Activated naive CD4-positive, alpha-beta T cell treated with anti-CD3 and anti-CD28 coated beads for 36 hours (primary cell): Measurements from ENCODE around the gene NAT14. TPM values are rescaled to one million over a fixed set of nuclear protein-coding genes. Genes with fewer than 3 reads are reported as not detected.
A peak's percentile ranks its signal among the peaks of the same experiment; 100 is the strongest.

Experiments
- CTCF ChIA-PET: fragments of 350-600 bp; sonication (Branson Sonifier 250); formaldehyde crosslinking; loops from one replicate; lab custom pipeline; 2021; ENCODE audit warnings: antibody characterized with exemption; lab: Charles Lee
- DNase-seq: peaks from one replicate; pipeline ENCODE4 v3.0.0-alpha.2; 2020
- H3K27ac Mint-ChIP-seq: one replicate; pipeline ENCODE4 v1.8.0; 2021; ENCODE audit warnings: mild to moderate bottlenecking, mixed read lengths
- H3K27me3 Mint-ChIP-seq: one replicate; pipeline ENCODE4 v1.8.0; 2021; ENCODE audit warnings: low read depth, mixed read lengths
- H3K36me3 Mint-ChIP-seq: one replicate; pipeline ENCODE4 v1.8.0; 2021; ENCODE audit warnings: low read depth, mixed read lengths
- H3K4me1 Mint-ChIP-seq: one replicate; pipeline ENCODE4 v1.8.0; 2021; ENCODE audit warnings: low read depth, mixed read lengths
- H3K4me3 Mint-ChIP-seq: one replicate; pipeline ENCODE4 v1.8.0; 2021; ENCODE audit warnings: mild to moderate bottlenecking, moderate library complexity, mixed read lengths
- H3K9me3 Mint-ChIP-seq: one replicate; pipeline ENCODE4 v1.8.0; 2021; ENCODE audit warnings: mixed read lengths
- intact Hi-C: fragments of 100-400 bp; cut with micrococcal nuclease; formaldehyde crosslinking; loops from one replicate; pipeline ENCODE4 v1.15.1; 2023
- total RNA-seq, 2 experiments: library from RNA; stranded (reverse); gene quantifications; one replicate each; pipeline ENCODE4 v1.2.3, GENCODE V29; 2021

NAT14 gene
- total RNA-seq, 2 experiments from 2014 or later, result 7.6 to 8.0 TPM

- Mint-ChIP-seq H3K36me3 (peaks cover 5% of the 10 kb centered on the region), H3K27me3 (no peaks in the 10 kb centered on the region), H3K4me1 (peaks cover 30% of the 10 kb centered on the region), H3K27ac (no peak overlapping the region), H3K9me3 (no peaks in the 10 kb centered on the region), H3K4me3 (peak overlapping the region; percentile 85)
- CTCF ChIA-PET, result interaction anchor here (1.0 kb wide), 1 partner anchor 11 kb away, joined by 4 read pairs; no protein-coding TSS in a partner anchor
- intact Hi-C loops, result no loop called here
- no peak for DNase-seq
Observed at GRCh38 chr19:55478364-55478763, 6.6 kb upstream of the NAT14 start.

- Mint-ChIP-seq H3K4me3 (no peak overlapping the region), H3K36me3 (peaks cover 5% of the 10 kb centered on the region), H3K27me3 (no peaks in the 10 kb centered on the region), H3K4me1 (peaks cover 30% of the 10 kb centered on the region), H3K27ac (no peak overlapping the region), H3K9me3 (no peaks in the 10 kb centered on the region)
- intact Hi-C loops, result no loop called here
- DNase-seq, result no peak
- CTCF ChIA-PET, result interaction anchor here (1.0 kb wide), 1 partner anchor 12 kb away, joined by 4 read pairs; no protein-coding TSS in a partner anchor
Observed at GRCh38 chr19:55479045-55479444, 5.9 kb upstream of the NAT14 start.

- H3K36me3 Mint-ChIP-seq, result peaks cover 5% of the 10 kb centered on the region
- no peak for DNase-seq
- H3K4me1 Mint-ChIP-seq, result peaks cover 30% of the 10 kb centered on the region
- CTCF ChIA-PET, result interaction anchor here (1.0 kb wide), 1 partner anchor 12 kb away, joined by 4 read pairs; no protein-coding TSS in a partner anchor
- H3K4me3 Mint-ChIP-seq, result no peak overlapping the region
- H3K27ac Mint-ChIP-seq, result no peak overlapping the region
- H3K9me3 Mint-ChIP-seq, result no peaks in the 10 kb centered on the region
- no peaks in the 10 kb centered on the region for H3K27me3 Mint-ChIP-seq
- intact Hi-C loops, result no loop called here
Observed at GRCh38 chr19:55479451-55480230, 5.3 kb upstream of the NAT14 start.

GRCh38 chr19:55481148-55481793, 3.7 kb upstream of the NAT14 start:
- no peak for DNase-seq
- Mint-ChIP-seq H3K27ac (no peak overlapping the region), H3K9me3 (no peaks in the 10 kb centered on the region), H3K27me3 (peaks cover 3% of the 10 kb centered on the region), H3K4me1 (peaks cover 32% of the 10 kb centered on the region), H3K4me3 (no peak overlapping the region), H3K36me3 (peaks cover 5% of the 10 kb centered on the region)
- intact Hi-C loops, result no loop called here
- CTCF ChIA-PET, result no interaction called here

- Mint-ChIP-seq H3K4me3 (no peak overlapping the region), H3K9me3 (no peaks in the 10 kb centered on the region), H3K4me1 (peaks cover 32% of the 10 kb centered on the region), H3K27me3 (peaks cover 3% of the 10 kb centered on the region), H3K27ac (no peak overlapping the region), H3K36me3 (peaks cover 5% of the 10 kb centered on the region)
- no peak for DNase-seq
- CTCF ChIA-PET, result no interaction called here
- intact Hi-C loops, result no loop called here
Observed at GRCh38 chr19:55481794-55482155, 3.2 kb upstream of the NAT14 start.

GRCh38 chr19:55482156-55482961, 2.6 kb upstream of the NAT14 start:
- Mint-ChIP-seq H3K4me3 (no peak overlapping the region), H3K27ac (no peak overlapping the region), H3K4me1 (peaks cover 35% of the 10 kb centered on the region), H3K36me3 (peaks cover 5% of the 10 kb centered on the region), H3K9me3 (no peaks in the 10 kb centered on the region), H3K27me3 (peaks cover 3% of the 10 kb centered on the region)
- intact Hi-C loops, result no loop called here
- DNase-seq, result no peak
- CTCF ChIA-PET, result no interaction called here

- intact Hi-C loops, result no loop called here
- DNase-seq, result no peak
- Mint-ChIP-seq H3K27ac (no peak overlapping the region), H3K36me3 (peaks cover 5% of the 10 kb centered on the region), H3K4me3 (no peak overlapping the region), H3K4me1 (peaks cover 33% of the 10 kb centered on the region), H3K27me3 (peaks cover 3% of the 10 kb centered on the region), H3K9me3 (no peaks in the 10 kb centered on the region)
- CTCF ChIA-PET, result interaction anchor here (0.9 to 1.8 kb wide), 2 partner anchors 15 to 123 kb away, joined by 5 to 6 read pairs; partner anchors contain the start of gene ZNF865
Observed at GRCh38 chr19:55482967-55483705, 1.9 kb upstream of the NAT14 start.

- no peak overlapping the region for H3K27ac Mint-ChIP-seq
- intact Hi-C loops, result no loop called here
- CTCF ChIA-PET, result interaction anchor here (0.9 to 1.8 kb wide), 2 partner anchors 16 to 122 kb away, joined by 5 to 6 read pairs; partner anchors contain the start of gene ZNF865
- peaks cover 3% of the 10 kb centered on the region for H3K27me3 Mint-ChIP-seq
- peaks cover 5% of the 10 kb centered on the region for H3K36me3 Mint-ChIP-seq
- H3K4me1 Mint-ChIP-seq, result peaks cover 25% of the 10 kb centered on the region
- H3K4me3 Mint-ChIP-seq, result peak overlapping the region; percentile 63
- no peaks in the 10 kb centered on the region for H3K9me3 Mint-ChIP-seq
- no peak for DNase-seq
Observed at GRCh38 chr19:55483706-55484592, 1.0 kb upstream of the NAT14 start.

- Mint-ChIP-seq H3K9me3 (no peaks in the 10 kb centered on the region), H3K4me1 (peaks cover 17% of the 10 kb centered on the region), H3K36me3 (peaks cover 2% of the 10 kb centered on the region), H3K27ac (no peak overlapping the region), H3K27me3 (peaks cover 3% of the 10 kb centered on the region), H3K4me3 (peak overlapping the region; percentile 76)
- intact Hi-C loops, result no loop called here
- CTCF ChIA-PET, result interaction anchor here (0.5 to 1.8 kb wide), 5 partner anchors 12 to 120 kb away, joined by 3 to 5 read pairs (median 3); partner anchors contain the start of gene ZNF865
- DNase-seq, result no peak
Observed at GRCh38 chr19:55485439-55486011, 537 bp downstream of the NAT14 start.

GRCh38 chr19:55486043-55486970, 1.3 kb downstream of the NAT14 start:
- Mint-ChIP-seq H3K4me1 (peaks cover 17% of the 10 kb centered on the region), H3K36me3 (peaks cover 2% of the 10 kb centered on the region), H3K27ac (peak overlapping the region; percentile 36), H3K4me3 (peak overlapping the region; percentile 76), H3K27me3 (peaks cover 3% of the 10 kb centered on the region), H3K9me3 (no peaks in the 10 kb centered on the region)
- no peak for DNase-seq
- CTCF ChIA-PET, result interaction anchor here (0.5 to 3.7 kb wide), 2 partner anchors 13 to 18 kb away, joined by 3 to 16 read pairs; no protein-coding TSS in a partner anchor
- intact Hi-C loops, result no loop called here
